WTC11 (cell line): ENCODE results near the gene IL4I1. TPM values are rescaled to one million over a fixed set of nuclear protein-coding genes. Genes with fewer than 3 reads are reported as not detected.

Experiments
- ATAC-seq: fragments of 200-7000 bp; cut with Tn5 transposase; 2 replicates; pipeline ENCODE4 v1.10.0; 2021; ENCODE audit warnings: mild to moderate bottlenecking, moderate library complexity
- CTCF ChIA-PET: fragments of 300-600 bp; sonication (Branson Sonifier 250); formaldehyde crosslinking; loops from one replicate; lab custom pipeline; 2021; ENCODE audit warnings: antibody characterized with exemption; lab: Charles Lee
- POLR2A ChIA-PET: fragments of 350-600 bp; sonication (Branson Sonifier 250); formaldehyde crosslinking; loops from one replicate; lab custom pipeline; 2021; ENCODE audit warnings: antibody characterized with exemption; lab: Charles Lee
- DNase-seq: peaks from one replicate; pipeline ENCODE4 v3.0.0; 2021; ENCODE audit warnings: low spot score
- H3K27ac Mint-ChIP-seq: 2 replicates; pipeline ENCODE4 v1.8.0; 2021; ENCODE audit warnings: mixed read lengths
- H3K27me3 Mint-ChIP-seq: 2 replicates; pipeline ENCODE4 v1.8.0; 2021; ENCODE audit warnings: low read depth, mild to moderate bottlenecking, moderate library complexity, mixed read lengths
- H3K36me3 Mint-ChIP-seq: 2 replicates; pipeline ENCODE4 v1.8.0; 2021; ENCODE audit warnings: mixed read lengths
- H3K4me1 Mint-ChIP-seq: 2 replicates; pipeline ENCODE4 v1.8.0; 2022; ENCODE audit warnings: mixed read lengths
- H3K4me3 Mint-ChIP-seq: 2 replicates; pipeline ENCODE4 v1.8.0; 2021; ENCODE audit warnings: mild to moderate bottlenecking, moderate library complexity, mixed read lengths
- H3K9me3 Mint-ChIP-seq: 2 replicates; pipeline ENCODE4 v1.8.0; 2021; ENCODE audit warnings: mixed read lengths
- AR ChIP-seq: fragments of 250-450 bp; sonication (Bioruptor Pico); IDR thresholded peaks from 2 replicates; pipeline ENCODE4 v1.9.0; 2021; ENCODE audit warnings: mild to moderate bottlenecking
- ATF6 ChIP-seq: sonication (generic); formaldehyde crosslinking; IDR thresholded peaks from 2 replicates; pipeline ENCODE4 v1.8.1; 2023; ENCODE audit warnings: mild to moderate bottlenecking, missing genetic modification reagents
- CREB1 ChIP-seq: sonication (generic); formaldehyde crosslinking; IDR thresholded peaks from 2 replicates; pipeline ENCODE4 v1.8.0; 2023; ENCODE audit warnings: mild to moderate bottlenecking, missing genetic modification reagents
- CREM ChIP-seq: sonication (generic); formaldehyde crosslinking; IDR thresholded peaks from 2 replicates; pipeline ENCODE4 v1.8.1; 2022; ENCODE audit warnings: mild to moderate bottlenecking, missing genetic modification reagents, moderate library complexity
- EMX1 ChIP-seq: fragments of 250-450 bp; sonication (Bioruptor Pico); IDR thresholded peaks from 2 replicates; pipeline ENCODE4 v1.8.0; 2021; ENCODE audit warnings: mild to moderate bottlenecking
- IRF2 ChIP-seq: sonication (generic); formaldehyde crosslinking; IDR thresholded peaks from 2 replicates; pipeline ENCODE4 v1.8.0; 2022; ENCODE audit warnings: low read depth, missing genetic modification reagents, borderline replicate concordance
- MXD4 ChIP-seq: fragments of 250-450 bp; sonication (Bioruptor Pico); IDR thresholded peaks from 2 replicates; pipeline ENCODE4 v1.8.0; 2021; ENCODE audit warnings: mild to moderate bottlenecking, moderate library complexity, borderline replicate concordance
- SMAD4 ChIP-seq: sonication (generic); formaldehyde crosslinking; IDR thresholded peaks from 2 replicates; pipeline ENCODE4 v1.8.0; 2022; ENCODE audit warnings: mild to moderate bottlenecking, missing genetic modification reagents
- ZNF121 ChIP-seq: sonication (generic); formaldehyde crosslinking; IDR thresholded peaks from 2 replicates; pipeline ENCODE4 v1.8.0; 2023; ENCODE audit warnings: missing genetic modification reagents
- ZNF512 ChIP-seq: sonication (generic); formaldehyde crosslinking; IDR thresholded peaks from 2 replicates; pipeline ENCODE4 v1.8.1; 2022; ENCODE audit warnings: missing genetic modification reagents, borderline replicate concordance
- ZNF671 ChIP-seq: fragments of 250-450 bp; sonication (Bioruptor Pico); IDR thresholded peaks from 2 replicates; pipeline ENCODE4 v1.8.0; 2021; ENCODE audit warnings: mild to moderate bottlenecking
- total RNA-seq: library from RNA; stranded (reverse); gene quantifications from 3 replicates; pipeline ENCODE4 v1.2.3, GENCODE V29; 2021
- TF ChIP-seq, protein P1 (sequence below): sonication (generic); formaldehyde crosslinking; IDR thresholded peaks from 2 replicates; pipeline ENCODE4 v1.8.0; 2022; ENCODE audit warnings: missing genetic modification reagents
- TF ChIP-seq, protein P2 (sequence below): fragments of 250-450 bp; sonication (Bioruptor Pico); conservative IDR thresholded peaks from 2 replicates; pipeline ENCODE4 v1.9.0; 2021; ENCODE audit warnings: mild to moderate bottlenecking
- TF ChIP-seq, protein P3 (sequence below): fragments of 250-450 bp; sonication (Bioruptor Pico); IDR thresholded peaks from 2 replicates; pipeline ENCODE4 v1.8.0; 2021; ENCODE audit warnings: mild to moderate bottlenecking
- TF ChIP-seq, protein P4 (sequence below): sonication (generic); formaldehyde crosslinking; IDR thresholded peaks from 2 replicates; pipeline ENCODE4 v1.8.1; 2022; ENCODE audit warnings: mild to moderate bottlenecking, missing genetic modification reagents, moderate library complexity, borderline replicate concordance
- TF ChIP-seq, protein P5 (sequence below): fragments of 250-450 bp; sonication (Bioruptor Pico); IDR thresholded peaks from 2 replicates; pipeline ENCODE4 v1.9.0; 2021; ENCODE audit warnings: mild to moderate bottlenecking
- TF ChIP-seq, protein P6 (sequence below): fragments of 250-450 bp; sonication (Bioruptor Pico); IDR thresholded peaks from 2 replicates; pipeline ENCODE4 v1.9.0; 2021; ENCODE audit warnings: moderate library complexity, mild to moderate bottlenecking, inconsistent platforms, borderline replicate concordance

IL4I1 gene
- total RNA-seq, 1 experiment from 2014 or later: 0.83 TPM

DNA sequence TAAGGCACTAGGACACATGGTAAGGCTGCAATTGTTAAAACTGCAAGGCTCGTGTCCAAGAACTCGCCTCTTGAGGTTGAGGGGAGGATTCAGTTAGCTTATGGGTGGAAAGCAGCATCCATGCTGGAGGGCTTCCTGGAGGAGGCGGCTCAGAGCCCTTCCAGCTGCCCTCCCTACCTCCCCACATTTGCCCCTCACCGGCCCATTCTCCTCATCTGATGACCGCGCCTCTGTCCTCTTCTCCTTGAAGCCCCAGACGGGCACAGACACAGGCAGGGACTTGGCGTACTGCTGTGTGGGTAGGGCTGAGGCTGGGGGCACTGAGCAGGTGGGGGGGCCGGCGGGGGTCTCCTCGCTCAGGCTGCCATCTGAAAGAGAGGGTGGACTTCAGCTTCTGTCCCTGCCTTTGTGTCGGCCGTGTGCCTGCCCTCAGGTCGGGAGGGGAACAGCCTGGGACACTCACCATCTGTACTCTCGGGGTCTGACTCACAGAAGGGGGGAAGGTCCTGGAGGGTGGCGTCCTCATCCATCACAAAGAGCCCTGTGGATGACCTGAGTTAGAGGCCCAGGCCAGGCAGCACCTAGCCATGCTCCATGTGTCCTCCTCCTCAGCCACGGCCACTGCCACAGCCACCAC lies 25.2 kb downstream of the IL4I1 start:
- H3K27me3 Mint-ChIP-seq: no peaks in the 10 kb centered on the region
- ATAC-seq (no peak), DNase-seq (no peak)
- peak overlapping the region; percentile 60; the same call in 1 of the 2 replicates for H3K27ac Mint-ChIP-seq
- ChIA-PET CTCF (no interaction called here), POLR2A (interaction anchor here (0.7 kb wide), 1 partner anchor 1343 kb away, joined by 3 read pairs; no protein-coding TSS in a partner anchor)
- no peak overlapping the region for H3K4me3 Mint-ChIP-seq
- no peaks in the 10 kb centered on the region; the same call in 1 of the 2 replicates for H3K36me3 Mint-ChIP-seq
- peaks cover 3% of the 10 kb centered on the region; the same call in 1 of the 2 replicates for H3K9me3 Mint-ChIP-seq
- TF ChIP-seq ZNF121 (no peak), EMX1 (CRISPR knock-in tag) (no peak), AR (CRISPR knock-in tag) (no peak), SMAD4 (CRISPR knock-in tag) (no peak), ATF6 (no peak), ZNF512 (CRISPR knock-in tag) (no peak), IRF2 (CRISPR knock-in tag) (no peak), ZNF671 (CRISPR knock-in tag) (no peak), CREM (no peak), MXD4 (CRISPR knock-in tag) (no peak), CREB1 (CRISPR knock-in tag) (no peak)
- TF ChIP-seq, protein P1, sequence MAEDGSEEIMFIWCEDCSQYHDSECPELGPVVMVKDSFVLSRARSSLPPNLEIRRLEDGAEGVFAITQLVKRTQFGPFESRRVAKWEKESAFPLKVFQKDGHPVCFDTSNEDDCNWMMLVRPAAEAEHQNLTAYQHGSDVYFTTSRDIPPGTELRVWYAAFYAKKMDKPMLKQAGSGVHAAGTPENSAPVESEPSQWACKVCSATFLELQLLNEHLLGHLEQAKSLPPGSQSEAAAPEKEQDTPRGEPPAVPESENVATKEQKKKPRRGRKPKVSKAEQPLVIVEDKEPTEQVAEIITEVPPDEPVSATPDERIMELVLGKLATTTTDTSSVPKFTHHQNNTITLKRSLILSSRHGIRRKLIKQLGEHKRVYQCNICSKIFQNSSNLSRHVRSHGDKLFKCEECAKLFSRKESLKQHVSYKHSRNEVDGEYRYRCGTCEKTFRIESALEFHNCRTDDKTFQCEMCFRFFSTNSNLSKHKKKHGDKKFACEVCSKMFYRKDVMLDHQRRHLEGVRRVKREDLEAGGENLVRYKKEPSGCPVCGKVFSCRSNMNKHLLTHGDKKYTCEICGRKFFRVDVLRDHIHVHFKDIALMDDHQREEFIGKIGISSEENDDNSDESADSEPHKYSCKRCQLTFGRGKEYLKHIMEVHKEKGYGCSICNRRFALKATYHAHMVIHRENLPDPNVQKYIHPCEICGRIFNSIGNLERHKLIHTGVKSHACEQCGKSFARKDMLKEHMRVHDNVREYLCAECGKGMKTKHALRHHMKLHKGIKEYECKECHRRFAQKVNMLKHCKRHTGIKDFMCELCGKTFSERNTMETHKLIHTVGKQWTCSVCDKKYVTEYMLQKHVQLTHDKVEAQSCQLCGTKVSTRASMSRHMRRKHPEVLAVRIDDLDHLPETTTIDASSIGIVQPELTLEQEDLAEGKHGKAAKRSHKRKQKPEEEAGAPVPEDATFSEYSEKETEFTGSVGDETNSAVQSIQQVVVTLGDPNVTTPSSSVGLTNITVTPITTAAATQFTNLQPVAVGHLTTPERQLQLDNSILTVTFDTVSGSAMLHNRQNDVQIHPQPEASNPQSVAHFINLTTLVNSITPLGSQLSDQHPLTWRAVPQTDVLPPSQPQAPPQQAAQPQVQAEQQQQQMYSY: no peak
- TF ChIP-seq, protein P2, sequence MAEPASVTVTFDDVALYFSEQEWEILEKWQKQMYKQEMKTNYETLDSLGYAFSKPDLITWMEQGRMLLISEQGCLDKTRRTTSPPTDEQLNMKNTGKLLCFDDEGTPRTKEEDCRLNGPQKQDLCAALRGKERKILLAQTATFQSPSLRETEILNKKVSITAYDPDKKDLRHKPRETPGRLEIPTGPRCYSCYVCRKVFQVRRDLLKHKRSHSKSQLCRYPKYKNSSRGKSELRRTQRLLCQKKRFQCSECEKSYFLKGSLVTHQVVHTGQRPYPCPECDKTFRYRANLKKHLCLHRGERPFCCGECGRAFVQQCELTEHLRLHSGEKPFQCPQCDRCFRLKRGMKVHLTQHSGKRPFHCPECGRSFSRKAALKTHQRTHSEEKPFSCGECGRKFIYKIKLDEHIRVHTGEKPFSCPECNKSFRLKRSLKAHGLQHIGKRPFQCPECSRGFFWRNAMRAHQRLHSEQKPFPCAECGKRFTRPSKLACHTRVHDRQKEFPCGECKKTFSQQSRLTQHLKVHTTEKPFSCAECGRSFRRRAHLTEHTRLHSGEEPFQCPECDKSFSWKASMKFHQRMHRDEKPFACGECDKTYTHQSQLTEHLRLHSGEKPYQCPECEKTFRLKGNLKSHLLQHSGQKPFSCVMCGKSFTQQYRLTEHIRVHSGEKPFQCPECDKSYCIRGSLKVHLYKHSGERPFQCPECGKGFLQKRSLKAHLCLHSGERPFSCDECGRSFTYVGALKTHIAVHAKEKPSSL: no peak
- TF ChIP-seq, protein P3, sequence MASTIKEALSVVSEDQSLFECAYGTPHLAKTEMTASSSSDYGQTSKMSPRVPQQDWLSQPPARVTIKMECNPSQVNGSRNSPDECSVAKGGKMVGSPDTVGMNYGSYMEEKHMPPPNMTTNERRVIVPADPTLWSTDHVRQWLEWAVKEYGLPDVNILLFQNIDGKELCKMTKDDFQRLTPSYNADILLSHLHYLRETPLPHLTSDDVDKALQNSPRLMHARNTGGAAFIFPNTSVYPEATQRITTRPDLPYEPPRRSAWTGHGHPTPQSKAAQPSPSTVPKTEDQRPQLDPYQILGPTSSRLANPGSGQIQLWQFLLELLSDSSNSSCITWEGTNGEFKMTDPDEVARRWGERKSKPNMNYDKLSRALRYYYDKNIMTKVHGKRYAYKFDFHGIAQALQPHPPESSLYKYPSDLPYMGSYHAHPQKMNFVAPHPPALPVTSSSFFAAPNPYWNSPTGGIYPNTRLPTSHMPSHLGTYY (CRISPR knock-in tag): no peak
- TF ChIP-seq, protein P4, sequence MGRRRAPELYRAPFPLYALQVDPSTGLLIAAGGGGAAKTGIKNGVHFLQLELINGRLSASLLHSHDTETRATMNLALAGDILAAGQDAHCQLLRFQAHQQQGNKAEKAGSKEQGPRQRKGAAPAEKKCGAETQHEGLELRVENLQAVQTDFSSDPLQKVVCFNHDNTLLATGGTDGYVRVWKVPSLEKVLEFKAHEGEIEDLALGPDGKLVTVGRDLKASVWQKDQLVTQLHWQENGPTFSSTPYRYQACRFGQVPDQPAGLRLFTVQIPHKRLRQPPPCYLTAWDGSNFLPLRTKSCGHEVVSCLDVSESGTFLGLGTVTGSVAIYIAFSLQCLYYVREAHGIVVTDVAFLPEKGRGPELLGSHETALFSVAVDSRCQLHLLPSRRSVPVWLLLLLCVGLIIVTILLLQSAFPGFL (CRISPR knock-in tag): no peak
- TF ChIP-seq, protein P5, sequence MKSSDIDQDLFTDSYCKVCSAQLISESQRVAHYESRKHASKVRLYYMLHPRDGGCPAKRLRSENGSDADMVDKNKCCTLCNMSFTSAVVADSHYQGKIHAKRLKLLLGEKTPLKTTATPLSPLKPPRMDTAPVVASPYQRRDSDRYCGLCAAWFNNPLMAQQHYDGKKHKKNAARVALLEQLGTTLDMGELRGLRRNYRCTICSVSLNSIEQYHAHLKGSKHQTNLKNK (CRISPR knock-in tag): no peak
- TF ChIP-seq, protein P6, sequence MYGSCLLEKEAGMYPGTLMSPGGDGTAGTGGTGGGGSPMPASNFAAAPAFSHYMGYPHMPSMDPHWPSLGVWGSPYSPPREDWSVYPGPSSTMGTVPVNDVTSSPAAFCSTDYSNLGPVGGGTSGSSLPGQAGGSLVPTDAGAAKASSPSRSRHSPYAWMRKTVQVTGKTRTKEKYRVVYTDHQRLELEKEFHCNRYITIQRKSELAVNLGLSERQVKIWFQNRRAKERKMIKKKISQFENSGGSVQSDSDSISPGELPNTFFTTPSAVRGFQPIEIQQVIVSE (CRISPR knock-in tag): no peak
- H3K4me1 Mint-ChIP-seq: peaks cover 17% of the 10 kb centered on the region
